Heart right ventricle (tissue), 16 donors: Measurements from ENCODE around the gene SMYD2. TPM values are rescaled to one million over a fixed set of nuclear protein-coding genes. Genes with fewer than 3 reads are reported as not detected.
A peak's percentile ranks its signal among the peaks of the same experiment; 100 is the strongest.

Experiments used
- ATAC-seq, 8 donors: fragments of 200-7000 bp; cut with Tn5 transposase; one replicate each; pipeline ENCODE4 v1.9.1; 2020; ENCODE audit warnings: mild to moderate bottlenecking in 8 of 8, moderate library complexity in 8 of 8, moderate number of reproducible peaks in 1 of 8
- DNase-seq, 2 donors: peaks; one replicate each; pipeline ENCODE4 v3.0.0-alpha.2; 2020
- H3K27ac ChIP-seq, 10 donors: fragments of 200-600 bp; sonication (generic) in 2 of 10; one replicate each; pipeline versions ENCODE4 v1.5.0 to v1.8.0; 2020 to 2022; ENCODE audit warnings: mild to moderate bottlenecking in 3 of 10
- H3K27me3 ChIP-seq, 7 donors: fragments of 200-600 bp; one replicate each; pipeline ENCODE4 v1.8.0; 2021 to 2022; ENCODE audit warnings: mild to moderate bottlenecking in 2 of 7
- H3K36me3 ChIP-seq, 9 donors: fragments of 200-600 bp; sonication (generic) in 1 of 9; one replicate each; pipeline versions ENCODE4 v1.5.0 to v1.8.0; 2020 to 2022; ENCODE audit warnings: mild to moderate bottlenecking in 2 of 9
- H3K4me1 ChIP-seq, 9 donors: fragments of 200-600 bp; sonication (generic) in 1 of 9; one replicate each; pipeline versions ENCODE4 v1.5.0 to v1.8.0; 2020 to 2022; ENCODE audit warnings: mild to moderate bottlenecking in 4 of 9
- H3K4me3 ChIP-seq, 10 donors: fragments of 200-600 bp; sonication (generic) in 2 of 10; one replicate each; pipeline versions ENCODE4 v1.5.0 to v1.8.0; 2020 to 2022; ENCODE audit warnings: mild to moderate bottlenecking in 7 of 10, moderate library complexity in 2 of 10
- H3K9me3 ChIP-seq, 11 donors: fragments of 200-600 bp in 10 of 11; sonication (generic) in 2 of 11; one replicate each; pipeline versions ENCODE4 v1.5.0 to v1.8.0; 2013 to 2022; ENCODE audit warnings: mild to moderate bottlenecking in 2 of 11, control low read depth in 1 of 11, moderate library complexity in 1 of 11
- CTCF ChIP-seq, 9 donors: fragments of 200-600 bp; sonication (generic) in 2 of 9; IDR thresholded peaks; one replicate each; pipeline versions ENCODE4 v1.5.0 to v1.8.0; 2021 to 2022; ENCODE audit warnings: antibody characterized with exemption in 9 of 9, mild to moderate bottlenecking in 5 of 9, moderate library complexity in 1 of 9
- WGBS, 2 donors: extraction: QIAGEN DNeasy Blood & Tissue Kit; methylation state at CpG; one replicate each; pipeline ENCODE4 v1.1.7; 2013; ENCODE audit warnings: inconsistent platforms in 1 of 2; 5-methylcytosine and 5-hydroxymethylcytosine counted together
- intact Hi-C, 10 donors: fragments of 100-400 bp; cut with DNase I; formaldehyde crosslinking; loops; one replicate each; pipeline versions ENCODE4 v1.11.1 to v1.14.2; 2022
- polyA plus RNA-seq, 2 donors: library from polyadenylated mRNA; stranded (reverse); fragments of 200-250 nt; gene quantifications; one replicate each; pipeline ENCODE4 v1.2.3, GENCODE V29; 2013
- total RNA-seq, 10 donors: library from RNA; stranded (reverse); fragmentation: NEBNext Ultra II Directional in 3 of 10; extraction: Animal tissue kit (Norgen Biotek cat#: 25700) in 3 of 10; gene quantifications; one replicate each; pipeline versions ENCODE4 v1.2.1 to v1.2.4, GENCODE V29; 2021 to 2023
- donor health status: Arrhythmogenic right ventricular cardiomyopathy.
- donor health status: ischemic (EF 13 %, LVEDD 7.1; RV severe dilation, severe dysfunction).
- donor health status: healthy with polysubstance abuse.
- donor health status: DM: no; HTN: yes; CAD: no.
- donor health status: DM: no; HTN: no; CAD: no.
- donor health status: ischemic (EF 25% LVEDD 6.9; RV normal size, moderate dysfunction).
- donor health status: ischemic (EF 25% LVEDD 5.7; RV mildly dilated, moderate dysfunction).
- donor health status: healthy.
- donor health status: DM: yes; HTN: yes; CAD: no.
- donor health status: Ischemic cardiomyopathy.
- donor health status: ischemic (EF 35%, LVEDD 5.7; RV mildly dilated, moderate dysfunction).
- donor health status: nonischemic (EF 11% LVEDD 7.7; RV severe dilation, severe dysfunction).
- donor health status: DM: yes; HTN: yes; CAD: no.
- donor health status: PGD.
- donor health status: ischemic (EF 29% LVEDD 5.4; RV normal size, mild dysfunction).
- donor health status: nonischemic (EF 23%, LVEDD 6.1; RV moderate dilation, normal function).

SMYD2 gene
- total and polyA plus RNA-seq, 12 donors, result 97.3 to 438 (median 292) TPM

- H3K27me3 ChIP-seq, result no peaks in the 10 kb centered on the region
- no peak overlapping the region for H3K4me3 ChIP-seq
- TF ChIP-seq CTCF (IDR thresholded peaks at IDR 0.05), result no peak
- peak in 3 of 8 donors; percentile 32 to 43 (median 38) for ATAC-seq
- no peak for DNase-seq
- no peaks in the 10 kb centered on the region for H3K9me3 ChIP-seq
- H3K4me1 ChIP-seq, result peaks cover 0 to 64% (median 27%) of the 10 kb centered on the region in 9 donors
- WGBS, 2 donors, result 43 to 62% methylated on average over 4 of the region's 4 CpGs
- peak overlapping the region in 9 of 10 donors; percentile 4 to 86 (median 66) for H3K27ac ChIP-seq
- intact Hi-C loops, result loop anchor here in 2 of 10 donors (5.0 kb wide), 1 partner anchor 35 kb away; the partner anchor contains the start of gene SMYD2 (in 2 of the 2)
- peaks cover 0 to 61% (median 11%) of the 10 kb centered on the region in 9 donors for H3K36me3 ChIP-seq
These were observed 36.3 kb downstream of the SMYD2 start for GRCh38 chr1:214317300-214317699.

DNA sequence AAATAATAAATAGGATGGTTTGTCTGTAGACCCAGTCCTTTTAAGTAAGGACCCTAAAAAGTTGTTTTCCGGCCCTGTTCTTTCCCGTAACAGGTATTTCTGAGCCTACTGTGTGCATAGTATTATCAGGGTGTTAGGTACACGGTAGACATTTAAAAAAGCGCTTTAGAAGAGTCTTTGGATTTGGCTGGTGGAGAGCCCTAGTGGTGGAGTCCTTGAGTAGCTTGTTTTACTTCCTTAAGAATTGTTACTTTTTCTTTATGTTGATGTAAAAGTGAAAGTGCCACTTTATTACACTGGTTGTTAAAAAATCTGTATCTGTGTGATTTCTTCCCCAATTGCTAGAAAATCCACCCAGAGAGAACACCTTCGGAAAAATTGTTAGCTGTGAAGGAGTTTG, 36.8 kb downstream of the SMYD2 start:
- Histone ChIP-seq H3K27me3 (no peaks in the 10 kb centered on the region), H3K36me3 (peaks cover 0 to 65% (median 11%) of the 10 kb centered on the region in 9 donors), H3K4me3 (peak overlapping the region in 2 of 10 donors; percentile 26 to 31), H3K4me1 (peaks cover 0 to 60% (median 26%) of the 10 kb centered on the region in 9 donors), H3K27ac (peak overlapping the region in 9 of 10 donors; percentile 4 to 86 (median 66)), H3K9me3 (no peaks in the 10 kb centered on the region)
- intact Hi-C loops, result loop anchor here in 2 of 10 donors (5.0 kb wide), 1 partner anchor 35 kb away; the partner anchor contains the start of gene SMYD2 (in 2 of the 2)
- ATAC-seq, result no peak
- peak in 3 of 9 donors; percentile 11 to 23 (median 17) for TF ChIP-seq CTCF (IDR thresholded peaks at IDR 0.05)
- WGBS, 2 donors, result 80% methylated on average over 5 of the region's 5 CpGs
- DNase-seq, result no peak

- Histone ChIP-seq H3K36me3 (peaks cover 0 to 72% (median 13%) of the 10 kb centered on the region in 9 donors), H3K27ac (peak overlapping the region in 9 of 10 donors; percentile 4 to 86 (median 66)), H3K27me3 (no peaks in the 10 kb centered on the region), H3K4me3 (peak overlapping the region in 2 of 10 donors; percentile 26 to 31), H3K9me3 (no peaks in the 10 kb centered on the region), H3K4me1 (peaks cover 0 to 54% (median 26%) of the 10 kb centered on the region in 9 donors)
- intact Hi-C loops, result loop anchor here in 2 of 10 donors (5.0 kb wide), 1 partner anchor 36 kb away; the partner anchor contains the start of gene SMYD2 (in 2 of the 2)
- 45 to 50% methylated on average over 6 of the region's 6 CpGs for WGBS, 2 donors
- ATAC-seq (peak in 3 of 8 donors; percentile 21 to 46 (median 24)), DNase-seq (no peak)
- TF ChIP-seq CTCF (IDR thresholded peaks at IDR 0.05), result no peak
These were observed 37.4 kb downstream of the SMYD2 start for GRCh38 chr1:214318356-214318755.

GRCh38 chr1:214318956-214319736, 38.2 kb downstream of the SMYD2 start:
- WGBS, 2 donors, result 64 to 70% methylated on average over 10 of the region's 10 CpGs
- intact Hi-C loops, result loop anchor here in 2 of 10 donors (5.0 kb wide), 1 partner anchor 37 kb away; the partner anchor contains the start of gene SMYD2 (in 2 of the 2)
- no peak for DNase-seq
- H3K9me3 ChIP-seq, result no peaks in the 10 kb centered on the region
- H3K36me3 ChIP-seq, result peaks cover 0 to 77% (median 16%) of the 10 kb centered on the region in 9 donors
- H3K27ac ChIP-seq, result peak overlapping the region in 7 of 10 donors; percentile 24 to 86 (median 78)
- peaks cover 0 to 49% (median 26%) of the 10 kb centered on the region in 9 donors for H3K4me1 ChIP-seq
- H3K4me3 ChIP-seq, result no peak overlapping the region
- peak in 6 of 8 donors; percentile 14 to 43 (median 32) for ATAC-seq
- H3K27me3 ChIP-seq, result no peaks in the 10 kb centered on the region
- no peak for TF ChIP-seq CTCF (IDR thresholded peaks at IDR 0.05)
